ENCODE data around the gene OR2H1.
"Not testable (repeated sequence)": the region's sequence is repeated elsewhere in the genome, so short reads cannot be mapped to it uniquely, and the experiment has no call there.

DNA sequence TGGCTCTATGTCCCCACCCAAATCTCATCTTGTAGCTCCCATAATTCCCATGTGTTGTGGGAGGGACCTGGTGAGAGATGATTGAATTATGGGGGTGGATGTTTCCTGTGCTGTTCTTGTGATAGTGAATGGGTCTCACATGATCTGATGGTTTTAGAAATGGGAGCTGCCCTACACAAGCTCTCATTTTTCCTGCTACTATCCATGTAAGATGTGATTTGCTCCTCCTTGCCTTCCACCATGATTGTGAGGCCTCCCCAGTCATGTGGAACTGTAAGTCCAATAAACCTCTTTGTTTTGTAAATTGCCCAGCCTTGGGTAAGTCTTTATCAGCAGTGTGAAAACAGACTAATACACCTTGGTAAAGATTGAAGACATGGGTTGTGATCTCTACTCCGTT is 12.9 kb upstream of the OR2H1 start:
- TF ChIP-seq, protein P1, sequence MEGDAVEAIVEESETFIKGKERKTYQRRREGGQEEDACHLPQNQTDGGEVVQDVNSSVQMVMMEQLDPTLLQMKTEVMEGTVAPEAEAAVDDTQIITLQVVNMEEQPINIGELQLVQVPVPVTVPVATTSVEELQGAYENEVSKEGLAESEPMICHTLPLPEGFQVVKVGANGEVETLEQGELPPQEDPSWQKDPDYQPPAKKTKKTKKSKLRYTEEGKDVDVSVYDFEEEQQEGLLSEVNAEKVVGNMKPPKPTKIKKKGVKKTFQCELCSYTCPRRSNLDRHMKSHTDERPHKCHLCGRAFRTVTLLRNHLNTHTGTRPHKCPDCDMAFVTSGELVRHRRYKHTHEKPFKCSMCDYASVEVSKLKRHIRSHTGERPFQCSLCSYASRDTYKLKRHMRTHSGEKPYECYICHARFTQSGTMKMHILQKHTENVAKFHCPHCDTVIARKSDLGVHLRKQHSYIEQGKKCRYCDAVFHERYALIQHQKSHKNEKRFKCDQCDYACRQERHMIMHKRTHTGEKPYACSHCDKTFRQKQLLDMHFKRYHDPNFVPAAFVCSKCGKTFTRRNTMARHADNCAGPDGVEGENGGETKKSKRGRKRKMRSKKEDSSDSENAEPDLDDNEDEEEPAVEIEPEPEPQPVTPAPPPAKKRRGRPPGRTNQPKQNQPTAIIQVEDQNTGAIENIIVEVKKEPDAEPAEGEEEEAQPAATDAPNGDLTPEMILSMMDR (IDR thresholded peaks at IDR 0.05), result not testable (repeated sequence)
- TF ChIP-seq POLR2A (IDR thresholded peaks at IDR 0.05), result not testable (repeated sequence)

Measured in adrenal gland (tissue), 5 donors.